ENCODE results near the gene PNMA6F.

- no peak for TF ChIP-seq CTCF (IDR thresholded peaks at IDR 0.05; ENCODE audit: low read depth, low read length, poor library complexity, severe bottlenecking)
- TF ChIP-seq EZH2phosphoT487 (IDR thresholded peaks at IDR 0.05; ENCODE audit: borderline replicate concordance, low read length): no peak
Observed at GRCh38 chrX:153366119-153366518, 44.6 kb upstream of the PNMA6F start.
